B cell (primary cell): ENCODE results near the gene NBPF1. TPM values are rescaled to one million over a fixed set of nuclear protein-coding genes. Genes with fewer than 3 reads are reported as not detected.
"Not testable (repeated sequence)": the region's sequence is repeated elsewhere in the genome, so short reads cannot be mapped to it uniquely, and the experiment has no call there.

Experiments used
- ATAC-seq: fragments of 200-7000 bp; cut with Tn5 transposase; one replicate; pipeline ENCODE4 v1.10.0; 2021; ENCODE audit warnings: low read depth, mild to moderate bottlenecking, moderate number of reproducible peaks, moderate library complexity
- CTCF ChIA-PET: fragments of 350-600 bp; sonication (Branson Sonifier 250); formaldehyde crosslinking; loops from one replicate; lab custom pipeline; 2021; ENCODE audit warnings: antibody characterized with exemption, inconsistent platforms; lab: Charles Lee
- POLR2A ChIA-PET: fragments of 350-600 bp; sonication (Branson Sonifier 250); formaldehyde crosslinking; loops from one replicate; lab custom pipeline; 2021; ENCODE audit warnings: antibody characterized with exemption; lab: Charles Lee
- DNase-seq: peaks from one replicate; pipeline ENCODE4 v3.0.0; 2013
- H2AFZ ChIP-seq: 2 replicates; pipeline ENCODE4 v1.6.1; 2012; ENCODE audit warnings: mild to moderate bottlenecking, low read depth, low read length; ENCODE audit not compliant: insufficient read depth, poor library complexity, severe bottlenecking
- H3K27ac ChIP-seq, 2 donors: 1 replicate in 1 of 2; 2 replicates in 1 of 2; pipeline ENCODE4 v1.5.1; 2012 to 2013; ENCODE audit warnings: low read length in 2 of 2, mild to moderate bottlenecking in 2 of 2, moderate library complexity in 1 of 2
- H3K27me3 ChIP-seq, 4 experiments: fragments of 200-600 bp in 1 of 4; sonication (generic) in 1 of 4; replicated peaks in 1 of 4; 1 replicate in 2 of 4; 2 replicates in 2 of 4; pipeline versions ENCODE4 v1.6.1 to v1.7.0; 2013 to 2016; ENCODE audit warnings: low read length in 3 of 4, mild to moderate bottlenecking in 2 of 4, mixed read lengths in 1 of 4, moderate library complexity in 1 of 4; ENCODE audit not compliant: insufficient read depth in 4 of 4, control insufficient read depth in 3 of 4; ENCODE audit errors: control extremely low read depth in 1 of 4
- H3K36me3 ChIP-seq, 2 experiments: replicated peaks in 1 of 2; 1 replicate in 1 of 2; 2 replicates in 1 of 2; pipeline versions ENCODE4 v1.6.1 to v1.7.1; 2013; ENCODE audit warnings: low read length in 1 of 2; ENCODE audit not compliant: insufficient read depth in 2 of 2, control insufficient read depth in 1 of 2; ENCODE audit errors: control extremely low read depth in 1 of 2, extremely low read depth in 1 of 2
- H3K4me1 ChIP-seq, 2 donors: fragments of 200-600 bp in 1 of 2; sonication (generic) in 1 of 2; 1 replicate in 1 of 2; 2 replicates in 1 of 2; pipeline versions ENCODE4 v1.5.1 to v1.6.1; 2013 to 2017; ENCODE audit warnings: low read length in 2 of 2; ENCODE audit not compliant: control insufficient read depth in 2 of 2, insufficient read depth in 2 of 2
- H3K4me2 ChIP-seq: replicated peaks from 2 replicates; pipeline ENCODE3; 2012; ENCODE audit warnings: mild to moderate bottlenecking, low read depth, low read length; ENCODE audit not compliant: poor library complexity, severe bottlenecking
- H3K4me3 ChIP-seq, 5 experiments: fragments of 200-600 bp in 1 of 5; sonication (generic) in 1 of 5; 1 replicate in 3 of 5; 2 replicates in 2 of 5; pipeline versions ENCODE4 v1.5.1 to v1.7.0; 2011 to 2016; ENCODE audit warnings: low read length in 4 of 5, mild to moderate bottlenecking in 4 of 5, low read depth in 2 of 5, control low read depth in 1 of 5, moderate library complexity in 1 of 5; ENCODE audit not compliant: insufficient read depth in 1 of 5; ENCODE audit errors: control extremely low read depth in 1 of 5, extremely low read depth in 1 of 5
- H3K79me2 ChIP-seq: fragments of 200-600 bp; sonication (generic); one replicate; pipeline ENCODE4 v1.6.0; 2016; ENCODE audit warnings: low read length; ENCODE audit not compliant: control insufficient read depth, insufficient read depth
- H3K9ac ChIP-seq: fragments of 200-600 bp; sonication (generic); 2 replicates; pipeline ENCODE4 v1.6.1; 2017; ENCODE audit warnings: mild to moderate bottlenecking, low read length, moderate library complexity
- H3K9me3 ChIP-seq, 3 donors: one replicate each; pipeline versions ENCODE4 v1.6.1 to v1.7.1; 2013; ENCODE audit warnings: low read length in 2 of 3; ENCODE audit not compliant: control insufficient read depth in 2 of 3, insufficient read depth in 1 of 3; ENCODE audit errors: control extremely low read depth in 1 of 3
- H4K20me1 ChIP-seq: 2 replicates; pipeline ENCODE4 v1.6.0; 2012; ENCODE audit warnings: mild to moderate bottlenecking, low read length; ENCODE audit not compliant: insufficient read depth, control insufficient read depth, poor library complexity, severe bottlenecking
- H3K27ac Mint-ChIP-seq: one replicate; pipeline ENCODE4 v1.8.0; 2021; ENCODE audit warnings: mixed read lengths
- H3K27me3 Mint-ChIP-seq: one replicate; pipeline ENCODE4 v1.8.0; 2021; ENCODE audit warnings: mixed read lengths
- H3K4me1 Mint-ChIP-seq: one replicate; pipeline ENCODE4 v1.8.0; 2021; ENCODE audit warnings: mixed read lengths
- H3K4me3 Mint-ChIP-seq: one replicate; pipeline ENCODE4 v1.8.0; 2021; ENCODE audit warnings: mixed read lengths
- H3K9me3 Mint-ChIP-seq: one replicate; pipeline ENCODE4 v1.8.0; 2022; ENCODE audit warnings: mixed read lengths; ENCODE audit not compliant: insufficient read depth
- WGBS: methylation state at CpG from one replicate; pipeline ENCODE4 v1.1.5; 2013; ENCODE audit warnings: missing lambda C conversion rate; ENCODE audit not compliant: insufficient coverage; 5-methylcytosine and 5-hydroxymethylcytosine counted together
- intact Hi-C: fragments of 100-400 bp; cut with micrococcal nuclease; formaldehyde crosslinking; loops from one replicate; pipeline ENCODE4 v1.10.0; 2022
- polyA plus RNA-seq: library from polyadenylated mRNA; depleted of rRNA; stranded (reverse); fragments of >200 nt; gene quantifications from 2 replicates; pipeline ENCODE4 v1.2.3, GENCODE V29; 2012
- total RNA-seq, 2 donors: library from RNA; stranded (reverse); fragments of 120-200 nt in 1 of 2; gene quantifications; 1 replicate in 1 of 2; 2 replicates in 1 of 2; pipeline versions ENCODE4 v1.2.3 to v1.2.4, GENCODE V29; 2013 to 2022

The NBPF1 gene
- total and polyA plus RNA-seq, 2 donors (not counting 1 experiment from before 2014, with no cell fraction given) = 19.1 to 66.3 TPM

- WGBS = no CpG with 5 or more reads among the region's 3 CpGs
- H3K4me1 Mint-ChIP-seq, H3K4me2 ChIP-seq, H3K79me2 ChIP-seq, H3K4me3 Mint-ChIP-seq, H3K27ac Mint-ChIP-seq, H3K36me3 ChIP-seq, H3K27me3 ChIP-seq, CTCF ChIA-PET, DNase-seq, intact Hi-C loops, H3K4me1 ChIP-seq, H3K9me3 Mint-ChIP-seq, ATAC-seq, H4K20me1 ChIP-seq, H3K9me3 ChIP-seq, H3K9ac ChIP-seq, H3K4me3 ChIP-seq, H3K27ac ChIP-seq, H2AFZ ChIP-seq, POLR2A ChIA-PET, H3K27me3 Mint-ChIP-seq: not testable (repeated sequence)
Observed at GRCh38 chr1:16557034-16557433, 56.3 kb downstream of the NBPF1 start.

- POLR2A ChIA-PET, H3K36me3 ChIP-seq, H4K20me1 ChIP-seq, H3K9me3 Mint-ChIP-seq, H3K4me3 ChIP-seq, CTCF ChIA-PET, H3K4me1 Mint-ChIP-seq, H3K27me3 Mint-ChIP-seq, H3K79me2 ChIP-seq, H3K27ac ChIP-seq, DNase-seq, ATAC-seq, H3K4me3 Mint-ChIP-seq, H3K9ac ChIP-seq, H3K9me3 ChIP-seq, H3K27me3 ChIP-seq, intact Hi-C loops, H3K4me1 ChIP-seq, H3K27ac Mint-ChIP-seq, H2AFZ ChIP-seq, H3K4me2 ChIP-seq: not testable (repeated sequence)
- no CpG with 5 or more reads among the region's 11 CpGs for WGBS
Observed at GRCh38 chr1:16553244-16553643, 60.1 kb downstream of the NBPF1 start.

- H3K27me3 Mint-ChIP-seq, H3K36me3 ChIP-seq, CTCF ChIA-PET, H4K20me1 ChIP-seq, H3K4me2 ChIP-seq, ATAC-seq, H3K4me1 Mint-ChIP-seq, H3K27ac Mint-ChIP-seq, H3K4me1 ChIP-seq, H3K27ac ChIP-seq, H3K79me2 ChIP-seq, H3K9ac ChIP-seq, H2AFZ ChIP-seq, DNase-seq, H3K9me3 ChIP-seq, H3K4me3 Mint-ChIP-seq, intact Hi-C loops, POLR2A ChIA-PET, H3K4me3 ChIP-seq, H3K27me3 ChIP-seq, H3K9me3 Mint-ChIP-seq: not testable (repeated sequence)
- no CpG with 5 or more reads among the region's 1 CpG for WGBS
Observed at GRCh38 chr1:16550212-16550918, 63.0 kb downstream of the NBPF1 start.

GRCh38 chr1:16549545-16549944 is 63.8 kb downstream of the NBPF1 start:
- ATAC-seq, H4K20me1 ChIP-seq, POLR2A ChIA-PET, H3K9me3 Mint-ChIP-seq, H3K9ac ChIP-seq, H3K27ac ChIP-seq, H3K4me3 Mint-ChIP-seq, H3K27me3 Mint-ChIP-seq, H3K79me2 ChIP-seq, H3K4me1 ChIP-seq, H3K4me2 ChIP-seq, H3K9me3 ChIP-seq, CTCF ChIA-PET, H3K36me3 ChIP-seq, H3K4me3 ChIP-seq, intact Hi-C loops, DNase-seq, H3K4me1 Mint-ChIP-seq, H3K27me3 ChIP-seq, H2AFZ ChIP-seq, H3K27ac Mint-ChIP-seq: not testable (repeated sequence)
- no CpG with 5 or more reads among the region's 1 CpG for WGBS
